ENCODE data around the gene TFCP2. TPM values are rescaled to one million over a fixed set of nuclear protein-coding genes. Genes with fewer than 3 reads are reported as not detected.
"Not testable (repeated sequence)": the region's sequence is repeated elsewhere in the genome, so short reads cannot be mapped to it uniquely, and the experiment has no call there.

The TFCP2 gene
- total RNA-seq, 5 donors from 2014 or later (not counting 1 experiment from before 2014, with no cell fraction given), result 26.8 to 31.8 (median 30.0) TPM

DNA sequence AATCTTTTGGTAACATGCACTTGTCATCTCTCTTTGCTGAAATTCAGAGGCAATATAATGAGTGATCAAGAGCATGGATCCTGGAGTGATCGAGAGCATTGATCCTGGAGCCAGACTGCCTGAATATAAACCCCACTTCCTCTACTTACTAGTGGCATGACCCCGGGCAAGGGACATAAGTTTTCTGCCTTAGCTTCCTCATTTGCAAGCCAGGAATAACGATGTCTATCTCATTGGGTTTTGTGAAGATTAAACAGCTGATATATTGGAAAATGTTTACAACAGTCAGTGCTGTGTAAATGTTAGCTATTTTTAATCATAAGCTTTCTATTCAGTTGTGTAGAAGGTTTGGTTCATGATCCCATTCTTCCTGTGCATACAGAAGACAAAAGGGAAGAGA is 87.2 kb downstream of the TFCP2 start:
- WGBS (ENCODE audit: insufficient coverage), result no CpG with 5 or more reads among the region's 3 CpGs
- no peak overlapping the region for H3K4me3 Mint-ChIP-seq

DNA sequence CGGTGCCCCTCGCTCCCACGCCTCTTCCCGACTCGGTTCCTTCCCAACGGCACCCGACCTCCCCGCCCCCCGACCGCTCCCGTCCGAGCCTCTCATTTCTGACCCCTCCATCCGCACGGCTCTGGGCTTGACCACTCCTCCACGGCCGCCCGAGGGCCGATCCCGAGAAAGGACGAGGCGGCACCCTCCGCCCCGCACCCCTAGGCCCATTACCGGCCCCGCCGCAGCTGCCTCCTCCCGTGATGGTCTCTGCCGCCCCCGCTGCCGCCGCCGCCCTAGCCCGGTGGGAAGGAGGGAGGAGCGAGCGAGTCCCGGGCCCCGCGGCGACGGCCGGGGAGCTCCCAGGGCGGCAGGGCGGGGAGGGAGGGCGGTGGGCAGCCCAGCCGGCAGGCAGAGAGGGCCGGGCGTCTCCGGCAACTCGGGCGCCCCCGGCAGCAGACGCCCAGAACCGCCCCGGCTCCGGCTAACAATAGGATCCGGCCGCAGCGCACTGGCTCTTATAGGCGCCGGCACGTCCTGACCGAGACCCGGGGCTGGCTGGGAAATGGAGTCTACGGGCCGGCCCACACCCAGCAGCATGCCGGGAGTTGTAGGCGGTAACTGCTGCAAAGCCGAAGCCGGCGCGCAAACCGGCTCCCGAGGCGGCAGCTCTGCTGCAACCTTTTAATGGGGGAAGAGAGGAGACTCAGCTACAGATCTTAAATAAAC is 89.7 kb downstream of the TFCP2 start, which contains the start of gene CSRNP2:
Gene CSRNP2 (minus strand): TSS at position 471 of the 708 bp plus-strand sequence. CDS start 7,035 bp downstream, outside the sequence.
- ATAC-seq (replicated peaks in 1 of 4) (peak; percentile 99 to 100 (median 100)), DNase-seq (peak; percentile 88 to 97 (median 95))
- WGBS (ENCODE audit: insufficient coverage), result under 1% methylated on average over 65 of the region's 74 CpGs
- Mint-ChIP-seq H3K9me3 (no peaks in the 10 kb centered on the region), H3K36me3 (peaks cover 8% of the 10 kb centered on the region), H3K4me3 (peak within 1 kb of the TSS; percentile 93 to 100 (median 98)), H3K27me3 (no peaks in the 10 kb centered on the region), H3K27ac (peak within 1 kb of the TSS; percentile 89 to 91), H3K4me1 (peaks cover 38 to 45% (median 40%) of the 10 kb centered on the region in 3 donors)
- peak within 1 kb of the TSS; percentile 66 to 86 for H3K4me3 ChIP-seq (ENCODE audit: control insufficient read depth in 1 of 2, extremely low read depth in 1 of 2, low read length in 1 of 2)
- no peaks in the 10 kb centered on the region for H3K9me3 ChIP-seq
- peaks cover 7 to 18% of the 10 kb centered on the region in 2 experiments for H3K4me1 ChIP-seq (ENCODE audit: control insufficient read depth in 1 of 2, extremely low read depth in 1 of 2, insufficient read depth in 2 of 2, low read length in 2 of 2)
- CTCF ChIA-PET, result interaction anchor here (0.5 to 1.0 kb wide), 5 partner anchors 203 to 940 kb away, joined by 3 to 4 read pairs (median 3); no protein-coding TSS in a partner anchor
- H3K27me3 ChIP-seq (replicated peaks in 1 of 2; ENCODE audit: control insufficient read depth in 2 of 2, extremely low read depth in 1 of 2, insufficient read depth in 2 of 2, low read length in 1 of 2), result no peaks in the 10 kb centered on the region
- H3K27ac ChIP-seq (ENCODE audit: low read length), result peak within 1 kb of the TSS; percentile 53
- peaks cover 0 to 2% of the 10 kb centered on the region in 2 donors for H3K36me3 ChIP-seq (ENCODE audit: control insufficient read depth in 2 of 2, extremely low read depth in 1 of 2, insufficient read depth in 1 of 2, low read length in 1 of 2)
- POLR2A ChIA-PET, result interaction anchor here (0.5 to 1.3 kb wide), 16 partner anchors 9 to 1976 kb away, joined by 3 to 9 read pairs (median 4); partner anchors contain the start of genes DAZAP2 (in 1 of the 2) and SMAGP (in 1 of the 2)

More for the DNA sequence above, 87.2 kb downstream of the TFCP2 start:
- Mint-ChIP-seq H3K9me3 (no peaks in the 10 kb centered on the region), H3K4me1 (peaks cover 24 to 31% (median 27%) of the 10 kb centered on the region in 3 donors), H3K27me3 (no peaks in the 10 kb centered on the region), H3K36me3 (no peaks in the 10 kb centered on the region), H3K27ac (no peak overlapping the region)
- H3K4me3 ChIP-seq (ENCODE audit: control insufficient read depth in 1 of 2, extremely low read depth in 1 of 2, low read length in 1 of 2), result no peak overlapping the region
- ChIA-PET CTCF (no interaction called here), POLR2A (no interaction called here)
- H3K4me1 ChIP-seq (ENCODE audit: control insufficient read depth in 1 of 2, extremely low read depth in 1 of 2, insufficient read depth in 2 of 2, low read length in 2 of 2), result peaks cover 7 to 18% of the 10 kb centered on the region in 2 experiments
- DNase-seq (no peak), ATAC-seq (replicated peaks in 1 of 4) (no peak)
- no peak overlapping the region for H3K27ac ChIP-seq (ENCODE audit: low read length)
- no peaks in the 10 kb centered on the region for H3K9me3 ChIP-seq
- no peaks in the 10 kb centered on the region for H3K36me3 ChIP-seq (ENCODE audit: control insufficient read depth in 2 of 2, extremely low read depth in 1 of 2, insufficient read depth in 1 of 2, low read length in 1 of 2)
- no peaks in the 10 kb centered on the region for H3K27me3 ChIP-seq (replicated peaks in 1 of 2; ENCODE audit: control insufficient read depth in 2 of 2, extremely low read depth in 1 of 2, insufficient read depth in 2 of 2, low read length in 1 of 2)

DNA sequence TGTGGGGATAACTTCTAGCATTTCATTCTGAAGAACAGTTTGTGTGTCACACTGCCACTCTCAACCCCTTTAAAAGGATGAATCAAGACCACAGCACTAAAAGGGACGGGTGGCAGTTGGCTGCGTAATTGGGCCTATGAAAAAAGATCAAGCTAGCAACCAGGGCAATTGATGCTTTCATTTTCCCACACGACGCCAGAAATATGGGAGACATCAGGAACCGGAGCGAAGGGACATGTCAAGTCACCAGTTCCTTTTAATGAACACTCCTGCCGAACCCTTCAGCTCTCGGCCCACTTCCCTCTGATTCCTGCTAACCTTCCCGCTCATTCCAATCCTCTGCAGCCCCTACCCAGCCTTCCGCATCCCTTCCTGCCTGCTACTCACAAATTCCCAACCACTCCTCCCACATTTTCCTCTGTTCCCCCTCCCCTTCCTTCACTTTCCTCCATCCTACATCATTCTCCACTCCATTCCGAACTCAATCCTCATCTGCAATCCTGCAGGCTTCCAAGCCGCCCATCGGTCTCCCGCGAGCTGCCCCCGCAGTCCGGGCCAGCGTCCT is 90.3 kb downstream of the TFCP2 start:
- Histone ChIP-seq H3K36me3 (ENCODE audit: control insufficient read depth in 2 of 2, extremely low read depth in 1 of 2, insufficient read depth in 1 of 2, low read length in 1 of 2) (peaks cover 0 to 2% of the 10 kb centered on the region in 2 donors), H3K9me3 (no peaks in the 10 kb centered on the region), H3K4me3 (ENCODE audit: control insufficient read depth in 1 of 2, extremely low read depth in 1 of 2, low read length in 1 of 2) (peak overlapping the region; percentile 66 to 86), H3K27me3 (replicated peaks in 1 of 2; ENCODE audit: control insufficient read depth in 2 of 2, extremely low read depth in 1 of 2, insufficient read depth in 2 of 2, low read length in 1 of 2) (no peaks in the 10 kb centered on the region), H3K4me1 (ENCODE audit: control insufficient read depth in 1 of 2, extremely low read depth in 1 of 2, insufficient read depth in 2 of 2, low read length in 2 of 2) (peaks cover 7 to 18% of the 10 kb centered on the region in 2 experiments), H3K27ac (ENCODE audit: low read length) (peak overlapping the region; percentile 53)
- H3K27me3 Mint-ChIP-seq, result no peaks in the 10 kb centered on the region
- WGBS (ENCODE audit: insufficient coverage), result 11% methylated on average over 18 of the region's 18 CpGs
- ATAC-seq (replicated peaks in 1 of 4) (no peak), DNase-seq (peak in 22 of 35 experiments; percentile 1 to 50 (median 13))
- CTCF ChIA-PET, result interaction anchor here (0.6 kb wide), 2 partner anchors 204 to 274 kb away, joined by 3 to 5 read pairs; no protein-coding TSS in a partner anchor
- H3K27ac Mint-ChIP-seq, result peak overlapping the region; percentile 89 to 91
- peak overlapping the region; percentile 93 to 100 (median 98) for H3K4me3 Mint-ChIP-seq
- no peaks in the 10 kb centered on the region for H3K9me3 Mint-ChIP-seq
- peaks cover 41 to 47% (median 44%) of the 10 kb centered on the region in 3 donors for H3K4me1 Mint-ChIP-seq
- POLR2A ChIA-PET, result interaction anchor here (0.5 to 1.3 kb wide), 14 partner anchors 19 to 1976 kb away, joined by 3 to 9 read pairs (median 4); partner anchors contain the start of genes DAZAP2 (in 1 of the 2) and SMAGP (in 1 of the 2)
- peaks cover 8% of the 10 kb centered on the region for H3K36me3 Mint-ChIP-seq

DNA sequence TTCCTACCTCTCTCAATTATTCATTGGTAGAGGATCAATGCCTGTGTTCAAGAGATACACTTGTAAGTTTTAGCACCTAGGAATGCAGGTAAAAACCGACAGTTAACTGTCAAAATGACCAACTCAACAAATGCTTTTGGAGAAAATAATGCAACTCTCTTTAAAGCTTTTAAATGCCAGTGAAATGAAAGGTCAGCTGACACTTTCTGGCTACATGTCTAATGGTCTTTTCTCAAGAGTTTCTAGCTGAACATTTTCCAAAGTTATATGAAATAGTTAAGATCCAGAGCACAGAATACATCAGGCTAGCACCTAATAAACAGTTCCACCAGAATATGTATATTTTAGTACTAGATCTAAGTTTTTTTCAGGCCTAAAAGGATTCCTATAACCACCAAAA is 91.5 kb downstream of the TFCP2 start:
- no peaks in the 10 kb centered on the region for H3K9me3 Mint-ChIP-seq
- H3K27ac Mint-ChIP-seq, result peak overlapping the region in 1 of 2 donors; percentile 27
- Histone ChIP-seq H3K9me3 (no peaks in the 10 kb centered on the region), H3K4me3 (ENCODE audit: control insufficient read depth in 1 of 2, extremely low read depth in 1 of 2, low read length in 1 of 2) (no peak overlapping the region), H3K27me3 (replicated peaks in 1 of 2; ENCODE audit: control insufficient read depth in 2 of 2, extremely low read depth in 1 of 2, insufficient read depth in 2 of 2, low read length in 1 of 2) (no peaks in the 10 kb centered on the region), H3K36me3 (ENCODE audit: control insufficient read depth in 2 of 2, extremely low read depth in 1 of 2, insufficient read depth in 1 of 2, low read length in 1 of 2) (peaks cover 0 to 2% of the 10 kb centered on the region in 2 donors), H3K27ac (ENCODE audit: low read length) (no peak overlapping the region), H3K4me1 (ENCODE audit: control insufficient read depth in 1 of 2, extremely low read depth in 1 of 2, insufficient read depth in 2 of 2, low read length in 2 of 2) (peaks cover 7 to 19% of the 10 kb centered on the region in 2 experiments)
- no peaks in the 10 kb centered on the region for H3K27me3 Mint-ChIP-seq
- H3K4me1 Mint-ChIP-seq, result peaks cover 51 to 53% (median 52%) of the 10 kb centered on the region in 3 donors
- DNase-seq, result no peak
- H3K4me3 Mint-ChIP-seq, result peak overlapping the region; percentile 93 to 100 (median 98)
- ChIA-PET CTCF (no interaction called here), POLR2A (interaction anchor here (0.5 to 0.7 kb wide), 3 partner anchors 81 to 975 kb away, joined by 3 read pairs; no protein-coding TSS in a partner anchor)
- H3K36me3 Mint-ChIP-seq, result peaks cover 8% of the 10 kb centered on the region
- WGBS (ENCODE audit: insufficient coverage), result no CpG with 5 or more reads among the region's 1 CpG
- ATAC-seq (replicated peaks in 1 of 4), result no peak

DNA sequence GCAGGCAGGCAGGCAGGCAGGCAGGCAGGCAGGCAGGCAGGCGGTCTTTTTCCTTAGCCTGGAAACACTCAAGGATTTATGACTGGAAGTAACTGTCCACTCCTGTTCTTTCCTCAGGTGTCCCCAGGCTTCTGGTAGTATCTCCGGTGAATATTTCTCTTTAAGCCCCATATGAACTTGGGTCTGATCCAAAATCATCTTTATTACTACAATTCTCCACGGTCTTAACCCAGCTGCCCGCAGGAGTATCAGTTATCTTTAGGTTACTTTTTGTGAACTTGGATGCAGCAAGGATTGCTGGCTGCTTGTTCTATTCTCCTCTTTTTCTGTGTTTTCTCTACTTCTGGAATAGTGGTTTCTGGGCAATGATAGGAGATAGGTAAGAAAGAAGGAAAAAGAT is 92.8 kb downstream of the TFCP2 start:
- DNase-seq, result no peak
- peaks cover 7 to 21% of the 10 kb centered on the region in 2 experiments for H3K4me1 ChIP-seq (ENCODE audit: control insufficient read depth in 1 of 2, extremely low read depth in 1 of 2, insufficient read depth in 2 of 2, low read length in 2 of 2)
- Mint-ChIP-seq H3K9me3 (no peaks in the 10 kb centered on the region), H3K36me3 (peaks cover 12% of the 10 kb centered on the region), H3K4me3 (no peak overlapping the region), H3K27me3 (no peaks in the 10 kb centered on the region), H3K4me1 (peaks cover 60 to 62% (median 61%) of the 10 kb centered on the region in 3 donors), H3K27ac (peak overlapping the region in 1 of 2 donors; percentile 5)
- no CpG with 5 or more reads among the region's 4 CpGs for WGBS (ENCODE audit: insufficient coverage)
- H3K27ac ChIP-seq (ENCODE audit: low read length), result no peak overlapping the region
- ATAC-seq (replicated peaks in 1 of 4), result no peak
- POLR2A ChIA-PET, result interaction anchor here in 1 of 2 donors (0.5 kb wide), 1 partner anchor 24 kb away, joined by 3 read pairs; no protein-coding TSS in a partner anchor
- CTCF ChIA-PET, result no interaction called here
- H3K9me3 ChIP-seq, result no peaks in the 10 kb centered on the region
- no peaks in the 10 kb centered on the region for H3K27me3 ChIP-seq (replicated peaks in 1 of 2; ENCODE audit: control insufficient read depth in 2 of 2, extremely low read depth in 1 of 2, insufficient read depth in 2 of 2, low read length in 1 of 2)
- H3K36me3 ChIP-seq (ENCODE audit: control insufficient read depth in 2 of 2, extremely low read depth in 1 of 2, insufficient read depth in 1 of 2, low read length in 1 of 2), result peaks cover 0 to 6% of the 10 kb centered on the region in 2 donors
- no peak overlapping the region for H3K4me3 ChIP-seq (ENCODE audit: control insufficient read depth in 1 of 2, extremely low read depth in 1 of 2, low read length in 1 of 2)

DNA sequence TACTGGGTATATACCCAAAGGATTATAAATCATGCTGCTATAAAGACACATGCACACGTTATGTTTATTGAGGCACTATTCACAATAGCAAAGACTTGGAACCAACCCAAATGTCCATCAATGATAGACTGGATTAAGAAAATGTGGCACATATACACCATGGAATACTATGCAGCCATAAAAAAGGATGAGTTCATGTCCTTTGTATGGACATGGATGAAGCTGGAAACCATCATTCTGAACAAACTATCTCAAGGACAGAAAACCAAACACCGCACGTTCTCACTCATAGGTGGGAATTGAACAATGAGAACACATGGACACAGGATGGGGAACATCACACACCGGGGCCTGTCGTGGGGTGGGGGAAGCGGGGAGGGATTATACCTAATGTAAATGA is 94.1 kb downstream of the TFCP2 start:
- H3K36me3 ChIP-seq (ENCODE audit: control insufficient read depth in 2 of 2, extremely low read depth in 1 of 2, insufficient read depth in 1 of 2, low read length in 1 of 2); H3K27ac ChIP-seq (ENCODE audit: low read length); H3K9me3 Mint-ChIP-seq; ATAC-seq (replicated peaks in 1 of 4); CTCF ChIA-PET; H3K27ac Mint-ChIP-seq; H3K9me3 ChIP-seq; H3K4me3 Mint-ChIP-seq; H3K27me3 Mint-ChIP-seq; DNase-seq; POLR2A ChIA-PET; H3K4me3 ChIP-seq (ENCODE audit: control insufficient read depth in 1 of 2, extremely low read depth in 1 of 2, low read length in 1 of 2); H3K27me3 ChIP-seq (replicated peaks in 1 of 2; ENCODE audit: control insufficient read depth in 2 of 2, extremely low read depth in 1 of 2, insufficient read depth in 2 of 2, low read length in 1 of 2): not testable (repeated sequence)
- Mint-ChIP-seq H3K4me1 (peaks cover 56 to 62% (median 60%) of the 10 kb centered on the region in 3 donors), H3K36me3 (peaks cover 15% of the 10 kb centered on the region)
- peaks cover 7 to 20% of the 10 kb centered on the region in 2 experiments for H3K4me1 ChIP-seq (ENCODE audit: control insufficient read depth in 1 of 2, extremely low read depth in 1 of 2, insufficient read depth in 2 of 2, low read length in 2 of 2)
- WGBS (ENCODE audit: insufficient coverage), result no CpG with 5 or more reads among the region's 6 CpGs
